Astrocyte of the spinal cord (primary cell): ENCODE measurements around the gene STRBP.
"Not testable (repeated sequence)": the region's sequence is repeated elsewhere in the genome, so short reads cannot be mapped to it uniquely, and the experiment has no call there.

ENCODE experiments used
- DNase-seq: peaks from one replicate; pipeline ENCODE4 v3.0.0; 2011; ENCODE audit warnings: low read depth, low spot score
- H3K4me3 ChIP-seq: 2 replicates; pipeline ENCODE4 v1.5.1; 2011; ENCODE audit warnings: low read depth, mild to moderate bottlenecking, low read length, moderate library complexity
- CTCF ChIP-seq: IDR thresholded peaks from 2 replicates; pipeline ENCODE4 v1.5.1; 2012; ENCODE audit warnings: low read depth, mild to moderate bottlenecking, low read length, inconsistent platforms
- in situ Hi-C: cut with HindIII; loops from 2 replicates; pipeline ENCODE4 v1.10.0; 2017; ENCODE audit warnings: low sequenced_read_pairs

The STRBP gene

GRCh38 chr9:123251741-123252140, 16.6 kb downstream of the STRBP start:
- H3K4me3 ChIP-seq: no peak overlapping the region
- DNase-seq: no peak
- TF ChIP-seq CTCF: no peak
- in situ Hi-C loops: no loop called here

GRCh38 chr9:123251324-123251723, 17.1 kb downstream of the STRBP start:
- in situ Hi-C loops: no loop called here
- no peak overlapping the region for H3K4me3 ChIP-seq
- DNase-seq: no peak
- TF ChIP-seq CTCF: no peak

- DNase-seq: no peak
- no peak for TF ChIP-seq CTCF
- in situ Hi-C loops: no loop called here
- no peak overlapping the region for H3K4me3 ChIP-seq
These were observed 17.9 kb downstream of the STRBP start for GRCh38 chr9:123250504-123250903.

GRCh38 chr9:123249162-123249561, 19.2 kb downstream of the STRBP start:
- in situ Hi-C loops, DNase-seq, H3K4me3 ChIP-seq: not testable (repeated sequence)

- no peak for TF ChIP-seq CTCF
- no peak for DNase-seq
- in situ Hi-C loops: no loop called here
- no peak overlapping the region for H3K4me3 ChIP-seq
These were observed 19.8 kb downstream of the STRBP start for GRCh38 chr9:123248630-123249029.

GRCh38 chr9:123246534-123246933, 21.9 kb downstream of the STRBP start:
- in situ Hi-C loops: no loop called here
- TF ChIP-seq CTCF: no peak

GRCh38 chr9:123239726-123240125, 28.7 kb downstream of the STRBP start:
- in situ Hi-C loops: no loop called here
- no peak overlapping the region for H3K4me3 ChIP-seq

More at GRCh38 chr9:123246534-123246933, 21.9 kb downstream of the STRBP start:
- H3K4me3 ChIP-seq: no peak overlapping the region
- DNase-seq: peak; percentile 33

More at GRCh38 chr9:123239726-123240125, 28.7 kb downstream of the STRBP start:
- TF ChIP-seq CTCF: no peak
- no peak for DNase-seq
